HG03025 (cell line): Measurements from ENCODE around the gene CACNA1A.
"Not testable (repeated sequence)": the region's sequence is repeated elsewhere in the genome, so short reads cannot be mapped to it uniquely, and the experiment has no call there.

Experiments used
- ATAC-seq: cut with Tn5 transposase; IDR thresholded peaks from one replicate; pipeline ENCODE4 v1.9.1; 2021; ENCODE audit warnings: mild to moderate bottlenecking, moderate library complexity; ENCODE audit not compliant: unreplicated experiment, low FRiP score

Gene CACNA1A

GRCh38 chr19:13429563-13429962, 76.7 kb downstream of the CACNA1A start:
- no peak for ATAC-seq

GRCh38 chr19:13428352-13428751, 77.9 kb downstream of the CACNA1A start:
- ATAC-seq = no peak

- ATAC-seq = no peak
These were observed 78.8 kb downstream of the CACNA1A start for GRCh38 chr19:13427273-13428051.

DNA sequence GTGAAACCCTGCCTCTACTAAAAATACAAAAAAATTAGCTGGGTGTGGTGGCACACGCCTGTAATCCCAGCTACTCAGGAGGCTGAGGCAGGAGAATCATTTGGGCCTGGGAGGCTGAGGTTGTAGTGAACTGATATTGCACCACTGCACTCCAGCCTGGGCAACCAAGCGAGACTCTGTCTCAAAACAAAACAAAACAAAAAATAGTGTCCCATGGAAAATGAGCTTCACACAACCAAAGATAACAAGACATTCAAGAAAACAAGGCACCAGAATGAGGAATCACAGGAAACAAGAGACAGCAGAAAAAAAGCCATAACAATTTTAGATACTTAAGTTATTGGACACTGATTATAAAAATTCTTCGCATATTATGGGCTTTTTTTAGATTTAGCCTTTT, 80.4 kb downstream of the CACNA1A start:
- not testable (repeated sequence) for ATAC-seq

DNA sequence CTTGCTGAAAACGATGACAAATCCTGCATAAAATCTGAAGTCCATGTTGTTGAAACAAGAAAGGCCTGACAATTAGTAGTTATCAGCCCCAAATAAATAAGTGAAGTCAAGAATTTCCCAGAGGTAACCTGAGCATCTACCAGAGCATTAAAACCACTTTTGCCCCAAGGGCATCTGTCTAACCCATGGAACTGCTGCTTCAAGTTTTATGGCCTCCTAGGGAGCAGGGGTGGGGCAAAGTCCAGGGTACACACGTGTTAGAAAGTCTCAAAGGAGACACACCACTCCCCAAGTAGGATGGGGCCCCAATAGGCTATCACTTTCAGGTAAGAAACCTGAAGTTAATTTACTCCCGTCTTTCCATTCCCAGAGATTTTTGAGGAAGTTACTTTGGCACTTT, 81.1 kb downstream of the CACNA1A start:
- no peak for ATAC-seq

DNA sequence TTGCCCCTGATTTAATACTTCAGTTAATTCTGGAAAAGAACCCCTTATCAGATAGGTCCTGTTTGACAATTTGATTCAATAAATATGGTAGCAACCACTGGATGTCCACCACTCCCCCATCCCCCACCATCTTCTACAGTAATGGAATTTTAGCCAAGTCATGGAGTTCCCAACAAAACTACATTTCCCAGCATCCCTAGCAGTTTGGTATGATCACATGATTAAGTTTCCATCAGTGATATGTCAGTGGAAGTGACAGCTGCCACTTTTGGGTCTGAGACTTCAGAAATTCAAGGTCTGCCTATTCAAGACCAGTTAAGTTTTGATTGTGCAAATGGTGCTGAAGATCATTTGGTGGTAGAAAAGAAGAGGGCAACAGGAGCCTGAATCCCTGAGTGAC, 85.5 kb downstream of the CACNA1A start:
- ATAC-seq = no peak

DNA sequence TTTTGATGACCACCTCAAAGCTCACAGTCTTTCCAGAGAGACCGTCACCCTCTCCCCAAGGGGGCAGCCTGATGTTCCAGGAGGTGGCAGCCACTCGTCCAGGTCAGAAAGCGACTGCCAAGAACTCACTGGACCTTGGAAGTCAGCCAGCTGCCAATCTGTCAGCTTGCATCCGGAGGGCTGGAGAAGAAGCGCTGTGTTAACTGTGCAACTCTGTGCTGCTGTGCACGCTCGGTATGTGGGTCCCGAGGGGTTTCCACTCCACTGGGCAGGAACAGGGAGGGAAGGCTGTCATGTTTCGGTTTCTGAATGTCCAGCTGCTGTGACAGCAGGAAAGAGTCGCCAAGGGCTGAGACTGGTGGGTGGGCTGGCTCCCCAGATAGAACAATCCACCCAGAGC, 89.2 kb downstream of the CACNA1A start:
- no peak for ATAC-seq

- no peak for ATAC-seq
These were observed 94.4 kb downstream of the CACNA1A start for GRCh38 chr19:13411899-13412298.

DNA sequence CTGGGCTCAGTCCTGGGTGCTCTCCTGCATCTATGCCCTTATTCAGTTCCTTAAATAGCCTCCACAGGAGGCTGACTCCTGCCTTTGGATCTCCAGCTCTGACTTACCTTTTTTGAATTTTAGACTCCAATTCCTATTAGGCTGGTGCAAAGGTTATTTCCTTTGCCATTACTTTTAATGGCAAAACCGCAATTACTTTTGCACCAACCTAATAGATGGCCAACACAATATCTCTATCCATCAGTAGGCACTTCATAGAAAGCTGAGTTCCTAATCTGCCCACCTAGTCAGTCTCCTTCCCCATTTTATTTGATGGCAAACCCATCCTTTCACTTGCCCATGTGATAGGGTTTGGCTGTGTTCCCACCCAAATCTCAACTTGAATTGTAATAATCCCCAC, 95.3 kb downstream of the CACNA1A start:
- ATAC-seq = no peak

DNA sequence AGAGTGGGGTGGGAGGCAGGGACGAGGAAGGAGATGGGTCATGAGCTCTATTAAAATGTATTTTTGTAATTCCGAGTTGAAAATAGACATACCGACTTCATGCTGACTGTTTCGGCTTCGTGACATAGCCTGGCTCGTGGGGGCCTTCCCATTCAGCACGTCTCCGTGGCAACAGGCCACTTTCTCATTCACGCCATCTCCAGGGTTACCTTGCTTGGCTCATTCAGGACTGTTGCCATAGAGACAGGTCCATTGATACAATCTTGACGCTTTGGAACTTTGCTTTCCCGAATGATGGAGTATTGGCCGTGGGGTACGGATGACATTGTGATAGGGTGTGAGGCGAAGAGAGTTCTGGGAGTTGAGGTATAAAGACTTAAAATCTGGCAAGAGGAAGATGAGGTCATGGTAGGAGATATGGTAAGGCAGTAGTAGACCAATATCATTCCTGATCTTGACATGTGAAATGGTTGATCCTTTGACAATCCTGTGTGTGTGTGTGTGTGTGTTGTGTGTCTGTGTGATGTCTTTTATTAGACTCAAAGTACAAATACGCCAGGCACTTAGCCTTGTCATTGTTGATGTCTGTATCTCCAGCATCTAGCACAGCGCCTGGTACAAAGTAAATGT, 97.3 kb downstream of the CACNA1A start:
- ATAC-seq = no peak

DNA sequence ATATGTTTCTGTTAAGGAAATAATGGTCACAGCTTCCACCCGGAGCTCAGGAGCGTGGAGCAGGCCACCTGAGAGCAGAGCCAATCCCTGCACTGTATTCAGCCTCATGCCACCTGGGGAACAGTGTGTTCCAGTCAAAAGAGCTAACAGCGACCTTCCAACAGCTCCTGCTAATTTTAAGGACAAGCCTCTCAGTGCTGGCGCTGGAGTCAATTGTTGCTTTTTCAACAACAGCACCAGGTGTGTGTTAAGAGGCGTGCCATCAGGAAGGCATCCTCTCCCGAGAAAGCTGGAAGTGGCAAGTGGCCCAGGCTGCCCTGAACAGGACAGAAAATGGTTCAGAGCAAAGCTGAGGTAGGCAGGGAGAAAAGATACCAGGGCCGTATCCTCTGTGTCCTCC, 102.0 kb downstream of the CACNA1A start:
- no peak for ATAC-seq

- no peak for ATAC-seq
These were observed 104.9 kb downstream of the CACNA1A start for GRCh38 chr19:13401388-13401787.

GRCh38 chr19:13400296-13400695, 106.0 kb downstream of the CACNA1A start:
- no peak for ATAC-seq

- no peak for ATAC-seq
These were observed 106.5 kb downstream of the CACNA1A start for GRCh38 chr19:13399746-13400145.

GRCh38 chr19:13398780-13399726, 107.2 kb downstream of the CACNA1A start:
- ATAC-seq = no peak

GRCh38 chr19:13398182-13398581, 108.1 kb downstream of the CACNA1A start:
- ATAC-seq = no peak

- no peak for ATAC-seq
These were observed 109.8 kb downstream of the CACNA1A start for GRCh38 chr19:13396250-13397080.

- ATAC-seq = no peak
These were observed 123.7 kb downstream of the CACNA1A start for GRCh38 chr19:13382633-13382938.

GRCh38 chr19:13381827-13382632, 124.2 kb downstream of the CACNA1A start:
- ATAC-seq = no peak

- no peak for ATAC-seq
These were observed 129.7 kb downstream of the CACNA1A start for GRCh38 chr19:13376537-13376936.
